GM21360 (cell line): ENCODE data around the gene SGCD.
A peak's percentile ranks its signal among the peaks of the same experiment; 100 is the strongest.

Source experiments
- ATAC-seq: cut with Tn5 transposase; IDR thresholded peaks from one replicate; pipeline ENCODE4 v1.9.1; 2021; ENCODE audit warnings: mild to moderate bottlenecking, moderate library complexity; ENCODE audit not compliant: unreplicated experiment

Gene SGCD

DNA sequence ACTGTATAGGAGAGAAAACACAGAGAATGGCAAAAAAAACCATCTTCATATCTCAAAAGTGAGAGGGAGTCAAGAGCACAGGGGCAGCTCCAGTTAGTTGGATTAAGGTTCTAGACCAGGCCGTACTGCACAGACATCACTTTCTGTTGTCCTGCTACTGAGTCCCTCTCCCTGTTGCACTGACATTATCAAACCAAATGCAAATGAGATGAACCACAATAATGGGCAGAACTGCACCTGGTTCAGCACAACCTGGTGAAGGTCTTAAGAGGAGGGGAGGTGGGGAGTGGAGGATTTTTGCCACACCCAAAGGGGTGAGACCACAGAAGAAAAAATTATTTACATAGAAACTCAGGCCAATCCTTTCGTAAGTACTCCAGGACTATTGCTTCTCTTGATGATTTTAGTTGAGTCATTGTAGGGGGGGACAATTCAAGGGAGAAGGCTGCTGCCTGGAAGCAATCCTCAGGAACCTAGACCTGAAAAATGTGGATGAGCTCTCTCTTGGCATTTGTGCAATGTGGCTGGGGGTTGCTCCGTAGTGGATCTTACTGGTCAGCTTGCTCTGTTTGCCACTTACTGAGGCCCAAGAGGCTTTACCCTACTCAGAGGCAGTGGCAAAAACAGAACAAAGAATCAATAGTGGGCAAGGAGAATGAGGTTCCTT lies 428.6 kb downstream of the SGCD start:
- no peak for ATAC-seq

DNA sequence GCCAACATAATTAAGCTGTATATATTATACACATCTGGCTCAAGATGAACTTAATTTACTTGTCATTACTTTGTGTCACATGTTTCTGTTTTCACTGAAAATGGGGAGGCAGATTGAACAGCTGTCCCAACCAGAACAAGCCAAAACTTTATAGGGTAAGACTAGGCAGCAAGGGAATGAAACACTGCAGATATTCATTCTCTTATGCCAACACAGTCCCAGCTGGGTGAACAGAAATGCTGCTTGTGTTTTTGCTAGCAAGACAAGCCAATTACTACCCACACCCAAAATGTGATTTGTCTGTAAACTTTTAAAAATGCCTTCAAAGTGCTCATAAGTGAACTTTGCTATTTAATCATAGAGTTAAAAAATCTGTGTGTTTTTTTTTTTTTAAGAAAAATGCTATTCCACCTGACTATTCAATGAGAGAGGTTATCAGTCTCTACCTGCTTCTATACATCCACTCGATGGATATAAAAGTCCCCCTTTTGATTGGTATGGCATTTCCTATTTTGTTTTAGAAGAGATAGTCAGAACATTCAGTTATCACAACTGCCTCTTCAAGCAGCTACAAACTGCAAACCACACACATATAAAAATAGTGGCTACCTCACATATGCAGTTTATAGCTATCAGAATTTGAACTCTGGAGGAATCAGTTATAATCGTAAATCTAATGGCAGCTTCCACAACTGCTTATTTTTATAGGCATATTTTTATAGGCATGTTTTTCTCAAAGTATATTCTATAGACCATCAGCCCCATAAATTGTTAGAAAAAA lies 431.2 kb downstream of the SGCD start:
- ATAC-seq, result no peak

DNA sequence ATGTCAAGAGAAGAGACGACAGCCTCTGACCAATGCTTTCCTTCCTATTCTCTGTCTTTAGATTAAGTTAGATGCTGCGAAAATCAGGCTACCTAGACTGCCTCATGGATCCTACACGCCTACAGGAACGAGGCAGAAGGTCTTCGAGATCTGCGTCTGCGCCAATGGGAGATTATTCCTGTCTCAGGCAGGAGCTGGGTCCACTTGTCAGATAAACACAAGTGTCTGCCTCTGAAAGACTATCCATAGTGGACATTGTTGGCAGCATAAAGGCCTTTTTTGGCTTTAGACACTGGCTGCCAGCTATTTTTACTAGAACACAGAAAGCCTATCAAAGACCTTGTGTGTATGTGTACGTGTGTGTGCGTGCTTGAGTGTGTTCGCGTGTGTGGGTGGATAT lies 432.2 kb downstream of the SGCD start:
- ATAC-seq, result no peak

DNA sequence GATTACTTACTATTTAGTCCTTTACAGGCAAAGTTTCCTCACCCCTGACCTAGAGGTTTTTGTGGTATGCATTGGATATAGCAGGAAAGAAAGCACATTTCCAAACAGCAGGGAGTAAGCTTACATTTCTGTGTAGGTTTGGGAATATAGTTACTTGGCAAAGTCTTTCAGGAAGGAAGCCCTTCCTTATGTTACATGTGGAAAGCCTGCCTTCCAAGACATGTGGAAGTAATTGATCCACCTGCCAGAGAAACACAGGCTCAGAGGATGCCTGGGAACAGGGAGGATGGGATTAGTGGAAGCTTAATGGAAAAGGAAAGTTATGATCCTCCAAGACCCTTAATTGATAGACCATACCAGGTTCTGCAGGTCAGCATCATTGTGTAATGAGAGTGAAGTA lies 435.8 kb downstream of the SGCD start:
- ATAC-seq, result no peak

DNA sequence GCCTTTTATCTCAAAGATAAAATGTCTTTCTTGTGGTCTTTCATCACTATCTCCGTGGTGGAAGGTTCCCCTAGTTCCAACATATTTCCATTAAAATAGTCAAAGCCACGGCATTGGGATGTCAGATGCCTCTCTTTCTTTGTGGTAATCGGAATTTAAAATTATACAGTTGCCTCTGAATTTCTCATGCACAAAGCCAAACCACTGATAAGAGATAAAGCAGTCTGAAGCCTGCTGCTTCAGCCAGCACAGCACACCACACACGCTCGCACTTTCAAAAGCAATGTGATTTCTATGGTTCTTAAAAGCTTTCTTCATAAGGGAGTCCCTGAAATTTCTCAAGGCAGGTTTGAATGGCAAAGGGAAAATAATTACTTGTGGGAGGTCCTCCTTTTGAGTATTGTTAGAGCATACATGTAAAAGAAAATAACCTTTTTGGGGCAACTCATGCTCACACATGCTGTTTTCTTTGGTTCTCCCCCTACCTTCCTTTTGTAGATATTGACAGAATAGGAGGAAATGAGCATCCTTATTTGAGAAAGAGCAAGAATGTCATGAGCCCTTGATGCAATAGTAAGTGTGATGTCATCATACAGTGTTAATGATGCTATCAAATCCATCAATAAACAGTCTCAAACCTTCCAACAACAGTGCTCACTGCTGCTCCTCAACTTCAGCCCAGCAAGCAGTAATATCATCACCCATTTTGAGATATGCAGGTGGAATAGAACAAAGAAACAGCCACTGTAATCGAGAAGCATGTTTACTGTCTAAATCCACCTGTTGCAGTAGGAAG lies 437.4 kb downstream of the SGCD start:
- ATAC-seq, result no peak

DNA sequence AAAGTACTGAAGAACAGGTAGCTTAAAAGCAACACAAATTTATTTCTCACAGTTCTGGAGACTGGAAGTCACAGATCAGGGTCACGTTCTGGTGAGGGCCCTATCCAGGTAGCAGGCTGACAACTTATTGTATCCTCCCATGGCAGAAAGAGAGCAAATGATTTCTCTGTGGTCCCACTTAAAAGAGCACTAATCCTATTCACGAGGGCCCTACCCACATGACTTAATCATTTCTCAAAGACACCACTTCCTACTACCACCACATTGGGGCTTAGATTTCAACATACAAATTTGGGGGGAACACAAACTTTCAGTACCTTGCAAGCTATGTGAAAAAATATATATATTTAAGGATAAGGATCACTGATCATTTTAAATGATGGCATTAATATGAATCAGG lies 447.3 kb downstream of the SGCD start:
- ATAC-seq, result no peak

DNA sequence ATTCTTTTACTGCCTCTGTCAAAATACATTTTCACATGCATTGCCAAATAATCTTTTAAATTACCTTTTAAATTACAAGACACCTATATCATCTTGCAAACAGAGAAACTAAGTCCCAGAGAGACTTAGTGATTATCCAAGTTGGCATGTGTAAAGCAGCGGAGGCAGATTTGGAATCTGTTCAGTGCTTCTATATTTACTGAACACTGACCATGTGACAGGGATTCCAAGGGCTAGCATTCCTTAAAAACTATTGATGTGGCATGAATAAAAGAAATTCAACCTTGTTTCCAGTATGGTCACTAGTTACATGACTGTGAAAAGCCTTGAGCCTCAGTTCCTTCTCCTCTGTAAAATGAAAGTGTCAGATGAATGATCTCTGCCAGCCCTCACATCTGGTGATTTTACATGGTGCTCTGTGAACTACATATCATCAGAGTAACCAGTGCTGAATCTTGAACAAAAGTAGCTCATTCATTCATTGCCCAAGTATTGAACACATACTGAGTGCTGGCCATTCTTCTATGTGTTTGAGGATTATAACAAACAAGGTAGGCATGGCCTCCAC lies 451.3 kb downstream of the SGCD start:
- ATAC-seq, result no peak

DNA sequence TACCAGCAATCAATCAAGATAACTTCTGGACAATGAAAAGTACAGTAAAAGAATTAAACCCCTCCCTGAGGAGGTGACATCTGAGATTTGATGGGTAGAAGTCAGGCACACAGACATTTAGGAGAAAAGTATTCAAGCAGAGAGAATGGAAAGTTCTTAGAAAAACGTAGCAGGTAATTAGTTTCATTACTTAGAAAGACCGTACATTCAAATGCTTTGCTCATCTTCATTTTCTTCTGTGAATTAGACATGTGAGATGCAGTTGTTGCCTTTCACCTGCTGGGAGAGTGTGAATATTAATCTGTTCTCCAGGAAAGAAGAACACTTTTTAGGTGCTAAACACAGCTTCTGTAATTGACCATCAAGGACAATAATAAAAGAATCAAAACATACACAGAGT lies 451.8 kb downstream of the SGCD start:
- ATAC-seq, result no peak

DNA sequence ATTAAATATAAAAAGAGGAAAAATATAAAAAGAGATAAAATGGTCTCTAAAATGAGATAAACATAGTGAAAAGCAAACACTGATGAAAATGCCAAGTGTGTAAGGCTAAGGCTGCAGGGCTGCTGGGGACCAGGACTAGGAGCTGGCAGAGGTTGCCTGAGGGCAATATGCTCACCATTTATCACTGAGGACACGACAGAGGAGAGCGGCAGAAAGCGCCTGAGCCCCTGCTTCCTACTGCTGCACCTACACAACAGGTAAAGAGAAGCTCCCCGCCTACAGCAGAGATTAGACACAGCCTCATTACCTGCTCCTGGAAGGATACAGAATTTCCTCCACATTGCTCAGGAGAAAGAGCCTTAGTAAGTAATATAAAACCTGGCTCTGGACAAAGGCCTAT lies 452.5 kb downstream of the SGCD start:
- ATAC-seq, result no peak

DNA sequence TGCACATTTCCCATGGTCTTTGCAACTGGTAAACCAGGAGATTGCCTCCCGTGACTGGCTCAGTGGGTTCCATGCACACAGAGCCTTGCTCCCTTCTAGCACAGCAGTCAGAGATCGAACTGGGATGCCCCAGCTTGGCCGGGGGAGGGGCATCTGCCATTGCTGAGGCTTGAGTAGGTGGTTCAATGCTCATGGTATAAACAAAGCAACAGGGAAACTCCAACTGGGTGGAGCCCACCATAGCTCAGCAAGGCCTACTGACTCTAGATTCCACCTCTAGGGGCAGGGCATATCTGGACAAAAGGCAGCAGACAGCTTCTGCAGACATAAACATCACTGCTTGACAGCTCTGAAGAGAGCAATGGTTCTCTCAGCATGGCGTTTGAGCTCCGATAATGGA lies 456.1 kb downstream of the SGCD start:
- peak; percentile 52 for ATAC-seq

DNA sequence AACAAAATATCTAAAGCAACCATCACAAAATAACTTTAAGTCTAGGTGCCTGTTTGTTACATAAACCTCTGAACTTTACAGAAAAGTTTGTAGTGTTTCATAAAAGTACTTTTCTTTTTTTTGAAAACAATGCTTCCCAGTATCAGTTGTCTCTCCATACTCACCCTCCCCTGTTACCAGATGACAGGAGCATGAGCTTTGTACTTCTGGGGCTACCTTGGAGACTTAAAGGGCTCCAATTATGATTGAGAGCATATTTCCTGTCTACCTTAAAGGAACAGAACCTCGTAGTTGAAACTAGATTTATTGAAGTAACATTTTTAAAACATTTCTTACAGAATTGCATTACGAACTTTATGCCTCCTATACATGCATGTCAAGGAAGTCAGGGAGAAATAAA lies 467.7 kb downstream of the SGCD start:
- no peak for ATAC-seq

DNA sequence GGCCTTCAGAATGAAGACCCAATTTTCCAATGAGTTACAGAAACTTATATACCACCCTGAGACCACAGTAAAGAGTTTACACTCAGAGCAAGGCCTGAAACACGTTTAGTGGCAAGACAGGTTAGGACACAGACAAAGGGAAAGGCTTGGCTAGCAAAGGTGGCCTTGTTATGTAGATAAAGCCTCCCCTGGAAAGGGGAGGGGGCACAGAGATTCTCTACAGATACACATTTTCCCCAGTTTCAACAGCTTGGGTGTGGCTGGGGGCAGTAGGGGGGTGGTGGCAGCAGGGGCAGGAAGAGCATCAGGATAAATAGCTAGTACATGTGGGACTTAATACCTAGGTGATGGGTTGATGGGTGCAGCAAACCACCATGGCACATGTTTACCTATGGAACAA lies 471.2 kb downstream of the SGCD start:
- ATAC-seq, result no peak

DNA sequence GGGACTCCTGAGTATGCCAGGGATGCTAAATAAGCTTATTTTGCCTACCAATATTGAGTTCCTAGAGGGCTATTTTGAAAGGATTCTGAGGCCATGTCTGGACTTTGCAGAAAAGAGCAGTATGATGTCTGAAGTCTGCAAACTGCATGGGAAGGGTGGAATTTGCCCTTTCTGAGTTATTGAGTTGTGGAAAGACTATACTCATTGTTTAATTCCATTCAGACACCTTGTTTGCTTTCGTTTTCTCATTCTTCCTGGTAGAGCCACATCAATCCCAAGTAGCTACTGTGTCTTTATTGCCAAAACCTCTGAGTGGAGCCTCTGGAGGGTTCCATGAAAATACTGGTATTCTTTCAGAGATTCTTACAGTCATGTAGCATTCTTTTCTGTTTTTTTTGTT lies 472.2 kb downstream of the SGCD start:
- no peak for ATAC-seq

DNA sequence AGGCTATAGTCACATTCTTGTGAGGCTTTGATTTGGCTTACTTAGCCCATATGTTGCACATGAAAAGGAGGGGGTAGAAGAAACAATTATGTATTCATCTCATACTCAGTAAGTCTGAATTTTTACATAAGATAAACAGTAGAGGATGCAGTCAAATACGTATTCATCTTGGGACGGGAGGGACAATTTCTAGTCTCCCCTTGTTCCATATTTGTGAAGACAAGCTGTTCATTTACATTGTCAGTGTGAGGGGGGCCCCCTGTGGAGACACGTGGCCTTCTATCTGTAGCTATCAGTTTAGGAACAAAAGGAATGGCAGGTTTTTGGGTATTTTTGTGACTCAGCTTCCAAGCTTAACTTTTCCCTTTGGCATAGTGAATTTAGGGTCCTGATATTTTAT lies 474.0 kb downstream of the SGCD start:
- ATAC-seq, result no peak

DNA sequence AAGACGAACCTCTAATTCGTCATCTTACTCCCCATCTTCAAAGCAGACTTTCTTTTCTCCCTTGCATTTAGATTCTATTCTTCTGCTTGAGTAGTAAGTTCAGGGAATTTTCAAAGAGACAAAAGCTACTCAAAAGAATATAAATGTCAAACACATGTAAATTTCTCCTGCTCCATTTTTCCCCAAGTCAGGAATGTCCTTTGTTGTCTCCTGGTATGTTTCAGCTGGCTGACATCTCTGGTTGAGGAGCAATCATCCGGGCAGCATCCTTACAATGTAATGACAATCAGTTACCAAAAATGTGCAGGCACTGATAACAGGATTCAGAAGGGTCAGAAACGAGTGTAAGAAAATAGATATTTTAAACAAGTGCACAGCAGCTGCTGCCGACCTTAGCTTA lies 475.5 kb downstream of the SGCD start:
- ATAC-seq, result no peak

DNA sequence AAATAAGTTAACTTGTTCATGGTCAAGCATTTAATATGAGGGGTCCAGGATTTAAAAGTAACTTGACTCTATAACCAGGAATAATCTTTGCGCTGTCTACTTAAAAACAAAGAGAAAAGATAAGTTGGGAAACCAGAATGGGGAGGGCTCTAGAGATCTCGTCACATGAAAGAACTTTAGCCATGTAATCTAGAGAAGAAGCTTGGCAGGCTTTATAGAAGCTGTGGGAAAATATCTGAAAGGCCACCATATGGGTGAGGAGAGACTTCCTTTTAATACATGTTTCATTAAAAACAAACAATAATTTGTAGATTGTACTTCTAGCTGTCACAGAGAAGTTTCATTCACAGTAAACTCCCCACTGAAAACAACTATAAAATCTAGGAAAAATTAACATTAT lies 476.4 kb downstream of the SGCD start:
- no peak for ATAC-seq

DNA sequence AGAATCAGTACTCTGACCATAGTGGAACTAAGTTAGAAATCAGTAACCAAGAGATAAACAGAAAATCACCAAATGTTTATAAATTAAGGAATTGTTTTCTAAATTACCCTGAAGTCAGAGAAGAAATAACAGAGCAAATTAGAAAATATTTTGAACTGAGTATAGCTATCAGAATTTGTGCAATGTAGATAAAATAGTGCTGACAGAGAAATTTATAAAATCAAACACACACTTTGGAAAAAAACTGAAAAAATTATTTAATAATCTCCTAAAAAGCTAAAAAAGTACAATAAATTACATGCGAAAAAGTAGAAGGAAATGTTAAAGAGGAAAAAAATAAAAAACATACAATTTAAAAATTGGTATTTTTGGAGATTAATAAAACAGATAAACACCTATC lies 486.0 kb downstream of the SGCD start:
- no peak for ATAC-seq

DNA sequence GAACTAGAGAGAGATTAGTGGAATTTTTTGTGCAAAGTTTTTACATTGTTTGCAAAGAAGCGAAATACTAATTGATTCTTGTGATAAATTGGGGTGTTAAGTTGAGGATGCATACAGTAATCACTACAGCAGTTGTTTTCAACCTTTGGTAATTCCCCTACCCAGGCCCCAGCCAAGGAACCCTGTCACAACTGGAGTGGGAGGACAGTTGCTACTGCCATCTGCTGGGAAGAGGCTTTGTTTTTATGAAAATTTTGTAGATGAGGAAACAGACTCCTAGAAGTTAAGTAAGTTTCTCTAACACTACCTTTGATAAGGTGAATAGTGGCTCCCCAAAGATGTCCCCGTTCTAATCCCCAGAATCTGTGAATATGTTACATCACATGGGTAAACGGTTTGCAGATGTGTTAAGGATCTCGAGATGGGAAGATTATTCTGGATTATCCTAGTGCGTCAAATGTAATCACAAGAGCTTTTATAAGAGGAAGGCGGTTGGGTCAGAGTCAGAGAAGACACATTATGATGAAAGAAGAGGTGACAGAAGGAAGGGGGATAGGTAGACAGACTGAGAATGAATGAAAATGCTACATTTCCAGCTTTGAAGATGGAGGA lies 489.1 kb downstream of the SGCD start:
- ATAC-seq, result peak; percentile 70
